Sigmoid colon (tissue), 7 donors: ENCODE results near the gene UBE2L6. TPM values are rescaled to one million over a fixed set of nuclear protein-coding genes. Genes with fewer than 3 reads are reported as not detected.

Experiments
- DNase-seq: peaks from one replicate; pipeline ENCODE4 v3.0.0-alpha.2; 2019
- H3K27ac ChIP-seq, 4 donors: fragments of 200-600 bp; sonication (generic); one replicate each; pipeline ENCODE4 v1.5.1; 2016 to 2019; ENCODE audit warnings: mild to moderate bottlenecking in 1 of 4
- H3K27me3 ChIP-seq, 3 donors: fragments of 200-600 bp; sonication (generic); one replicate each; pipeline ENCODE4 v1.5.1; 2019; ENCODE audit warnings: mild to moderate bottlenecking in 1 of 3
- H3K36me3 ChIP-seq, 4 donors: fragments of 200-600 bp; sonication (generic); one replicate each; pipeline ENCODE4 v1.5.1; 2016 to 2019
- H3K4me1 ChIP-seq, 4 donors: fragments of 200-600 bp; sonication (generic); one replicate each; pipeline ENCODE4 v1.5.1; 2017 to 2019
- H3K4me3 ChIP-seq, 4 donors: fragments of 200-600 bp; sonication (generic); one replicate each; pipeline ENCODE4 v1.5.1; 2017 to 2019; ENCODE audit warnings: mild to moderate bottlenecking in 2 of 4, moderate library complexity in 1 of 4
- H3K9me3 ChIP-seq, 4 donors: fragments of 200-600 bp in 3 of 4; sonication (generic) in 3 of 4; one replicate each; pipeline versions ENCODE4 v1.5.1 to v1.6.1; 2013 to 2019
- EP300 ChIP-seq, 4 donors: sonication (generic); formaldehyde crosslinking; IDR thresholded peaks; one replicate each; pipeline ENCODE4 v1.6.1; 2017; ENCODE audit warnings: antibody characterized with exemption in 4 of 4
- POLR2A ChIP-seq, 2 donors: fragments of 450-650 bp; IDR thresholded peaks; one replicate each; pipeline ENCODE4 v1.6.1; 2016; ENCODE audit warnings: antibody characterized with exemption in 2 of 2, mild to moderate bottlenecking in 2 of 2, moderate library complexity in 2 of 2
- POLR2AphosphoS5 ChIP-seq, 4 donors: sonication (generic); formaldehyde crosslinking; IDR thresholded peaks; one replicate each; pipeline ENCODE4 v1.6.1; 2017; ENCODE audit warnings: antibody characterized with exemption in 4 of 4
- WGBS, 2 donors: extraction: QIAGEN DNeasy Blood & Tissue Kit; methylation state at CpG; one replicate each; pipeline ENCODE4 v1.1.7; 2013; 5-methylcytosine and 5-hydroxymethylcytosine counted together
- intact Hi-C: fragments of 100-400 bp; cut with DNase I; formaldehyde crosslinking; loops from one replicate; pipeline ENCODE4 v1.15.1; 2023
- polyA plus RNA-seq, 3 donors: library from polyadenylated mRNA; stranded (reverse); fragments of 200-250 nt; gene quantifications; one replicate each; pipeline ENCODE4 v1.2.3, GENCODE V29; 2013
- total RNA-seq, 4 donors: library from RNA; depleted of rRNA; stranded (reverse); fragments of >200 nt; gene quantifications; one replicate each; pipeline ENCODE4 v1.1.0, GENCODE V29; 2016
- TF ChIP-seq, protein P1 (sequence below), 4 experiments: fragments of 450-650 bp in 3 of 4; fragments of 200-600 bp in 1 of 4; IDR thresholded peaks; one replicate each; pipeline ENCODE4 v1.5.1; 2016 to 2019; ENCODE audit warnings: antibody characterized with exemption in 4 of 4, mild to moderate bottlenecking in 3 of 4, moderate library complexity in 2 of 4
- donor health status: healthy with polysubstance abuse.
- donor health status: Bipolar disorder and iron deficiency.
- donor health status: healthy.

UBE2L6 gene
- total and polyA plus RNA-seq, 7 donors = 26.5 to 106 (median 37.8) TPM

GRCh38 chr11:57516061-57516443, 51.4 kb downstream of the UBE2L6 start:
- no peak for TF ChIP-seq EP300 (IDR thresholded peaks at IDR 0.05)
- no peak for TF ChIP-seq POLR2AphosphoS5 (IDR thresholded peaks at IDR 0.05)
- TF ChIP-seq, protein P1, sequence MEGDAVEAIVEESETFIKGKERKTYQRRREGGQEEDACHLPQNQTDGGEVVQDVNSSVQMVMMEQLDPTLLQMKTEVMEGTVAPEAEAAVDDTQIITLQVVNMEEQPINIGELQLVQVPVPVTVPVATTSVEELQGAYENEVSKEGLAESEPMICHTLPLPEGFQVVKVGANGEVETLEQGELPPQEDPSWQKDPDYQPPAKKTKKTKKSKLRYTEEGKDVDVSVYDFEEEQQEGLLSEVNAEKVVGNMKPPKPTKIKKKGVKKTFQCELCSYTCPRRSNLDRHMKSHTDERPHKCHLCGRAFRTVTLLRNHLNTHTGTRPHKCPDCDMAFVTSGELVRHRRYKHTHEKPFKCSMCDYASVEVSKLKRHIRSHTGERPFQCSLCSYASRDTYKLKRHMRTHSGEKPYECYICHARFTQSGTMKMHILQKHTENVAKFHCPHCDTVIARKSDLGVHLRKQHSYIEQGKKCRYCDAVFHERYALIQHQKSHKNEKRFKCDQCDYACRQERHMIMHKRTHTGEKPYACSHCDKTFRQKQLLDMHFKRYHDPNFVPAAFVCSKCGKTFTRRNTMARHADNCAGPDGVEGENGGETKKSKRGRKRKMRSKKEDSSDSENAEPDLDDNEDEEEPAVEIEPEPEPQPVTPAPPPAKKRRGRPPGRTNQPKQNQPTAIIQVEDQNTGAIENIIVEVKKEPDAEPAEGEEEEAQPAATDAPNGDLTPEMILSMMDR (IDR thresholded peaks at IDR 0.05) = no peak
- no peak for TF ChIP-seq POLR2A (IDR thresholded peaks at IDR 0.05)
- Histone ChIP-seq H3K27me3 (no peaks in the 10 kb centered on the region), H3K9me3 (no peaks in the 10 kb centered on the region), H3K4me3 (peak overlapping the region; percentile 65 to 82 (median 75)), H3K27ac (peak overlapping the region; percentile 68 to 79 (median 76)), H3K4me1 (peaks cover 0 to 18% (median 17%) of the 10 kb centered on the region in 4 donors), H3K36me3 (no peaks in the 10 kb centered on the region)
- 11 to 20% methylated on average over 5 of the region's 5 CpGs for WGBS, 2 donors
- no peak for DNase-seq
- intact Hi-C loops = no loop called here

DNA sequence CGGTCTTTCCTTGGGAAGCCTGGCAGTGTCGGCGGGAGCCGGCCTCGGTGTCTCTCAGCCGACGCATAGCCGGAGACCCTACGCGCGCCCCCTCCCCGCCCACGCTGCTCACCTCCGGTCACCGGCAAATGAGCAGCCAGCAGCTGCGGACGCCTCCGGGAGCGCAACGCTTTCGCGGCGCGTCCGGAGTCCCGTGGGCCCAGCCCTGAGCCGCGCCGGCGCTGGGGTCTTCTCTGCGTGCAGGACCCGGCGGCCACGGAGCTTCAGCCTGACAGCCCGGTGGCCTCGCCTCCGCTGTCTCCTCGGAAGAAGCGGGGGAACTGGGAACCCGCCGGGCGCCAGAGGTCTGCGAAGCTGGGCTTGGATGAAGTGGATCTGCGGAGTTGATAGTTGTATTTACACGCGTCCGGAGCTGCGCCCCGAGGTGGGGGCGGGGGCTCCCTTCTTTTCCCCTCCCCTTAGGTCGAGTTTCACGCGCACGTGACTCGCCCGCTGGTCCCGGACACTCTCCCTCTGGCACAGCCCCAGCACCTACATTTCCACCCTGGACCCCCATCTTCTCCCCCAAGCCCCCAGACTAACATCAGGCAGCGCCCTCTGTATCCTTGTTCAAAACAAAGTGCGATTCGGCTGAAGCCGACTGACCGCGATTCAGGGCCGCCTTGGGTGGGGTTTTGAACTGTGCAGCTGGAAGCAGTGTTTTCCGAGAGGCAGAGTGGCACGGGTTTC, 52.0 kb downstream of the UBE2L6 start, which contains the start of gene SLC43A1:
SLC43A1 (minus strand) TSS at position 371 of the 729 bp plus-strand sequence. CDS start 1,591 bp downstream, outside the sequence.
- Histone ChIP-seq H3K4me1 (peaks cover 0 to 18% (median 17%) of the 10 kb centered on the region in 4 donors), H3K36me3 (no peaks in the 10 kb centered on the region), H3K9me3 (no peaks in the 10 kb centered on the region), H3K4me3 (peak within 1 kb of the TSS; percentile 65 to 82 (median 75)), H3K27ac (peak within 1 kb of the TSS; percentile 68 to 79 (median 76)), H3K27me3 (no peaks in the 10 kb centered on the region)
- intact Hi-C loops = loop anchor here (2.0 kb wide), 1 partner anchor 15 kb away; no protein-coding TSS in a partner anchor
- TF ChIP-seq EP300 (IDR thresholded peaks at IDR 0.05) (no peak), POLR2A (IDR thresholded peaks at IDR 0.05) (peak in 1 of 2 donors; percentile 10), POLR2AphosphoS5 (IDR thresholded peaks at IDR 0.05) (peak; percentile 15 to 64 (median 49))
- TF ChIP-seq, protein P1 (IDR thresholded peaks at IDR 0.05) = no peak
- 0% methylated on average over 66 of the region's 66 CpGs for WGBS, 2 donors
- DNase-seq = peak; percentile 86

DNA sequence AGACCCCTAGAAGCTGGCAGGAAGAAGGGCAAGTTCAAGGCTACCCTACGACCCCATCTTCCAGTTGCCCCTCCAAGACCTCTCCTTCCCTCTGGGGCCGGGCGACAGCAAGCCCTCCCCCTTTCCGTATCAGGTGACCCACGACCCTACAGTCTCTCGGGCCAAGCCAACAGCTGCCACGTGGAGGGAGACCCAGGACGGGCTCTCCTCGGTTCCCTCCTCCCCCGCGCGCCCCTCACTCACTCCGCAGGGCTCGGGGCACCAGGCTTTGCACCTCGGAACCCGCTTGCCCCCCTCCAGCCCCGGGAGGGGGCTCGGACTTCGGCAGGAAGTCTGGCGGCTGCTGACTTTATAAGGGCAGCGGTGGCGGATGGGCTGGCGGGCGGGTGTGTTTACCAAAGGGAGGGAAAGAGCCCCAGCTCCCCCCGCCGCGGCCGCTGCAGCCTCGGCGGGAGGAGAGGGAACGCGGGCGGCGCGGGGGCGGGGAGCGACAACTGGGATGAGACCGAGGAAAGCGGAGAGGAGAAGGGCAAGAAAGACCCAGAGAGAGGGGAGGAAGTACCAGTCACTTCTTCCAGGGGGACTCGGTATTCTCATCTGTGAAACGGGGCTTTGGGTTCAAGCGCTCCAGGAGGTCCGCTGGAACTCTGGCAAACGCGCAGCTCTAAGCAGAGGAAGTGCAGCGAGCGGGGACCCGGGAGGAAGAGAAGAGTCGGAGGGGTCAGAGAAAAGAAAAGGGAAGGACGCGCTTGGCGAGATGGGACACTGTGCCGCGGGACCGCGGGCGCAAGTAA, 52.7 kb downstream of the UBE2L6 start:
- Histone ChIP-seq H3K4me1 (peaks cover 0 to 18% (median 17%) of the 10 kb centered on the region in 4 donors), H3K27ac (peak overlapping the region; percentile 68 to 79 (median 76)), H3K36me3 (no peaks in the 10 kb centered on the region), H3K4me3 (peak overlapping the region; percentile 65 to 82 (median 75)), H3K27me3 (no peaks in the 10 kb centered on the region), H3K9me3 (no peaks in the 10 kb centered on the region)
- 0% methylated on average over 57 of the region's 57 CpGs for WGBS, 2 donors
- peak; percentile 82 for DNase-seq
- intact Hi-C loops = loop anchor here (2.0 kb wide), 1 partner anchor 14 kb away; no protein-coding TSS in a partner anchor
- TF ChIP-seq POLR2AphosphoS5 (IDR thresholded peaks at IDR 0.05) (peak in 2 of 4 donors; percentile 8 to 18), POLR2A (IDR thresholded peaks at IDR 0.05) (peak in 1 of 2 donors; percentile 10)
- TF ChIP-seq, protein P1 (IDR thresholded peaks at IDR 0.05) = no peak

DNA sequence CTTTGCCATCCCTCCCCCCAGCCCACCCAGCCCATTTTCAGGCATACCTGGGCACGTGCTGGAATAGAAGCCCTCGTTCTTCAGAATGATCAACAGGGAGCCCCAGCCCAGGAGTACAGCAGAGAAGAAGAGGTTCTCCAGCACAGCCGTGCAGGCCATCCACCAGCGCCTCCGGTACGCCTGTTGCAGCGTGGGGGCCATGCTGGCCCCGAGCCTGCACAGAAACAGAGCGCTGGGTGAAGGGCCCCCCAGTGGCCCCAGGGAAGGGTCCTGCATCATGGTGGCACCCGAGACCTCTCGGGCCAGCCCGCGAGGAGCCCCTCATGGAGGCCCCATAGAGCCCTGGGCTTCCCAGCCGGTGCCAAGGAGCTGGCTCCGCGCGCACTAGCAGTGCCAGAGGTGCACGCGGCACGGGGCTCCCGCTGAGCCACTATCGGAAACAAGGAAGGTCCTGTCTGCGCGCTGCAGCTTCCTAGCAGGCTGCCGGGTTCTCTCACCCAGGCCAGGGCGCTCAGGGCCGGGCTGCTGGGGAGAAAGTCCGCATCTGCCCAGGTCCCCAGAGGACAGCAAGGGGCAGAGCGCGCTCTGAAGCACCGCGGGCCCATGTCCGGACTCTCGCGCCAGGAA, 53.4 kb downstream of the UBE2L6 start:
- Histone ChIP-seq H3K4me1 (peaks cover 0 to 18% (median 17%) of the 10 kb centered on the region in 4 donors), H3K36me3 (no peaks in the 10 kb centered on the region), H3K27me3 (no peaks in the 10 kb centered on the region), H3K4me3 (peak overlapping the region; percentile 65 to 82 (median 75)), H3K27ac (peak overlapping the region; percentile 68 to 79 (median 76)), H3K9me3 (no peaks in the 10 kb centered on the region)
- TF ChIP-seq EP300 (IDR thresholded peaks at IDR 0.05) (no peak), POLR2AphosphoS5 (IDR thresholded peaks at IDR 0.05) (no peak), POLR2A (IDR thresholded peaks at IDR 0.05) (no peak)
- TF ChIP-seq, protein P1 (IDR thresholded peaks at IDR 0.05) = no peak
- intact Hi-C loops = loop anchor here (2.0 kb wide), 1 partner anchor 13 kb away; no protein-coding TSS in a partner anchor
- peak; percentile 81 for DNase-seq
- WGBS, 2 donors = 8 to 15% methylated on average over 35 of the region's 35 CpGs
